Caco-2 (cell line): ENCODE measurements around the gene YJEFN3. TPM values are rescaled to one million over a fixed set of nuclear protein-coding genes. Genes with fewer than 3 reads are reported as not detected.

Experiments
- BruUV-seq: library from RNA; stranded (reverse); fragments of 400-500 nt; replicated peaks from 2 replicates; lab custom pipeline; 2021; lab: Mats Ljungman, UMichigan
- CTCF ChIA-PET: fragments of 300-600 bp; sonication (Branson Sonifier 250); formaldehyde crosslinking; loops from one replicate; lab custom pipeline; 2022; ENCODE audit warnings: antibody characterized with exemption; lab: Charles Lee
- POLR2A ChIA-PET: fragments of 300-600 bp; sonication (Branson Sonifier 250); formaldehyde crosslinking; loops from one replicate; lab custom pipeline; 2022; ENCODE audit warnings: antibody characterized with exemption; lab: Charles Lee
- DNase-seq, 2 experiments: peaks; one replicate each; pipeline versions ENCODE4 v3.0.0 to v3.0.0-alpha.2; 2020 to 2022
- H3K27me3 ChIP-seq: replicated peaks from 2 replicates; pipeline ENCODE4 v1.6.0; 2011; ENCODE audit warnings: low read length; ENCODE audit not compliant: control insufficient read depth, insufficient read depth
- H3K36me3 ChIP-seq: 2 replicates; pipeline ENCODE4 v1.5.1; 2011; ENCODE audit warnings: low read length; ENCODE audit not compliant: control insufficient read depth, insufficient read depth
- H3K4me1 ChIP-seq: fragments of 250-450 bp; sonication (Bioruptor Pico); 2 replicates; pipeline ENCODE4 v1.5.1; 2020; ENCODE audit warnings: mild to moderate bottlenecking
- H3K4me3 ChIP-seq: 2 replicates; pipeline ENCODE4 v1.5.1; 2011; ENCODE audit warnings: low read depth, mild to moderate bottlenecking, control low read depth, low read length
- H3K9me3 ChIP-seq: fragments of 250-450 bp; sonication (Bioruptor Pico); 2 replicates; pipeline ENCODE4 v1.5.1; 2020; ENCODE audit warnings: mild to moderate bottlenecking, moderate library complexity
- H3K27ac Mint-ChIP-seq: one replicate; pipeline ENCODE4 v1.8.0; 2022; ENCODE audit warnings: mixed read lengths; ENCODE audit not compliant: unreplicated experiment
- H3K27me3 Mint-ChIP-seq: one replicate; pipeline ENCODE4 v1.8.0; 2022; ENCODE audit warnings: mixed read lengths; ENCODE audit not compliant: insufficient read depth, unreplicated experiment
- H3K36me3 Mint-ChIP-seq: one replicate; pipeline ENCODE4 v1.8.0; 2022; ENCODE audit warnings: mild to moderate bottlenecking, mixed read lengths; ENCODE audit not compliant: insufficient read depth, unreplicated experiment
- H3K4me1 Mint-ChIP-seq: one replicate; pipeline ENCODE4 v1.8.0; 2022; ENCODE audit warnings: low read depth, mixed read lengths; ENCODE audit not compliant: unreplicated experiment
- H3K4me3 Mint-ChIP-seq: one replicate; pipeline ENCODE4 v1.8.0; 2022; ENCODE audit warnings: mild to moderate bottlenecking, moderate library complexity, mixed read lengths; ENCODE audit not compliant: unreplicated experiment
- H3K9me3 Mint-ChIP-seq: one replicate; pipeline ENCODE4 v1.8.0; 2022; ENCODE audit warnings: mixed read lengths; ENCODE audit not compliant: unreplicated experiment
- CTCF ChIP-seq, 2 experiments: fragments of 200-600 bp in 1 of 2; IDR thresholded peaks; 1 replicate in 1 of 2; 2 replicates in 1 of 2; pipeline versions ENCODE4 v1.5.1 to v1.8.0; 2011 to 2022; ENCODE audit warnings: antibody characterized with exemption in 1 of 2, control low read depth in 1 of 2, inconsistent platforms in 1 of 2, low read depth in 1 of 2, low read length in 1 of 2, mild to moderate bottlenecking in 1 of 2, moderate library complexity in 1 of 2; ENCODE audit not compliant: insufficient read depth in 1 of 2, severe bottlenecking in 1 of 2, unreplicated experiment in 1 of 2
- intact Hi-C: fragments of 100-400 bp; cut with micrococcal nuclease; formaldehyde crosslinking; loops from one replicate; pipeline ENCODE4 v1.10.0; 2022; ENCODE audit not compliant: unreplicated experiment
- total RNA-seq: library from RNA; stranded (reverse); gene quantifications from 2 replicates; pipeline ENCODE4 v1.2.3, GENCODE V29; 2022

Gene YJEFN3
- total RNA-seq, 1 experiment from 2014 or later, result 8.1 TPM

- intact Hi-C loops, result no loop called here
- no peak overlapping the region for H3K4me3 Mint-ChIP-seq
- no peak overlapping the region for H3K4me3 ChIP-seq
- no peaks in the 10 kb centered on the region for H3K27me3 Mint-ChIP-seq
- POLR2A ChIA-PET, result interaction anchor here (0.6 kb wide), 1 partner anchor 115 kb away, joined by 3 read pairs; no protein-coding TSS in a partner anchor
- H3K36me3 ChIP-seq, result no peaks in the 10 kb centered on the region
- no peaks in the 10 kb centered on the region for H3K27me3 ChIP-seq
- no TSS peak for BruUV-seq
- no peaks in the 10 kb centered on the region for H3K4me1 ChIP-seq
- H3K27ac Mint-ChIP-seq, result no peak overlapping the region
- CTCF ChIA-PET, result no interaction called here
- no peaks in the 10 kb centered on the region for H3K9me3 ChIP-seq
- DNase-seq, result no peak
- H3K9me3 Mint-ChIP-seq, result no peaks in the 10 kb centered on the region
- TF ChIP-seq CTCF (IDR thresholded peaks at IDR 0.05; ENCODE audit: insufficient read depth in 1 of 2, low read depth in 1 of 2, low read length in 1 of 2, severe bottlenecking in 1 of 2, unreplicated experiment in 1 of 2), result no peak
- H3K4me1 Mint-ChIP-seq, result peaks cover 16% of the 10 kb centered on the region
- H3K36me3 Mint-ChIP-seq, result peaks cover 28% of the 10 kb centered on the region
Observed at GRCh38 chr19:19535311-19536191, 6.8 kb downstream of the YJEFN3 start.

- Mint-ChIP-seq H3K27me3 (no peaks in the 10 kb centered on the region), H3K4me3 (peak overlapping the region; percentile 68), H3K9me3 (no peaks in the 10 kb centered on the region), H3K27ac (no peak overlapping the region), H3K36me3 (peaks cover 19% of the 10 kb centered on the region), H3K4me1 (peaks cover 16% of the 10 kb centered on the region)
- no peaks in the 10 kb centered on the region for H3K4me1 ChIP-seq
- DNase-seq, result no peak
- no peaks in the 10 kb centered on the region for H3K9me3 ChIP-seq
- no peaks in the 10 kb centered on the region for H3K36me3 ChIP-seq
- POLR2A ChIA-PET, result no interaction called here
- intact Hi-C loops, result no loop called here
- TF ChIP-seq CTCF (IDR thresholded peaks at IDR 0.05; ENCODE audit: insufficient read depth in 1 of 2, low read depth in 1 of 2, low read length in 1 of 2, severe bottlenecking in 1 of 2, unreplicated experiment in 1 of 2), result no peak
- CTCF ChIA-PET, result no interaction called here
- peak overlapping the region; percentile 46 for H3K4me3 ChIP-seq
- H3K27me3 ChIP-seq, result no peaks in the 10 kb centered on the region
- no TSS peak for BruUV-seq
Observed at GRCh38 chr19:19537075-19538048, 8.7 kb downstream of the YJEFN3 start.
